NCI-H510A treated with DMSO at 0.1 percent for 48 hours (cell line): ENCODE data around the gene MTM1.

Experiments used
- DNase-seq: peaks from one replicate; lab custom pipeline; 2025; lab: John Stamatoyannopoulos, UW

Gene MTM1

DNA sequence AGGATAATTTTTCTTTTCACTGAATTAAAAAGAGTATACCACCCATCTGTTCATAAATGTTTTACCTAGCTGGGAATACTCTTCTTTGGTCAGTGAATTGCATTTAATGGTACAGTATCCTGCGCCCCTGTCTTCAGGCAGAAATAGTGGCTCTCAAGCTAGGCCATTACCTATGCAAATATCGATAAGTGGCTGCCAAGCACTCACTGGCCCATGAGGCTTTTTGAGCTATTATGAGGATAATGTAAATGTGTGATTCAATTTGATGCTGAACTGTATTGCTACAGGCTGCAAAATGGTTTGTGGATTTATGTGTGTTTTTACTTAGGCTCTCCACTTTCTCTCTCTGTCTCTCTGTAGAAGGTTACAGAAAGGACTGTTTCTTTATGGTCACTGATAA, 94.7 kb downstream of the MTM1 start:
- DNase-seq: peak; percentile 9

DNA sequence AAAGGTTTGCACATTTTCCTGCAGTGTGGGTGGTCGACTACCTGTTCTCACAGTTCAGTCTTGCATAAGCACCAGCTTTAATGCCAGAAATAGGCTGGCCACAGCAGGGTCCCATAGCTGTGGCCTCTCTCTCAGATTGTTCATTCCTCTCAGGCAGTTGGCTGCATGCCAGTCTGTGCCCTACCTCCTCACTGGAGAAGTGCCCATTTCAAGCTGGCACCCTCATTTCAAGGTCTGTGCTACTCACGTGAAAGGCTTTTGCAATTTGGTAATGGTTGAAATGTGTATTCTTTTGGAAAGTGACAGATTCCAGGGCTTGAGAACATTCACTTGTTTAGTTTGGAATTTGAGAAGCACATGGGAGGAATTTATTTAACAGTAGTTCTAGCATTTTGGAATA, 95.9 kb downstream of the MTM1 start:
- no peak for DNase-seq

DNA sequence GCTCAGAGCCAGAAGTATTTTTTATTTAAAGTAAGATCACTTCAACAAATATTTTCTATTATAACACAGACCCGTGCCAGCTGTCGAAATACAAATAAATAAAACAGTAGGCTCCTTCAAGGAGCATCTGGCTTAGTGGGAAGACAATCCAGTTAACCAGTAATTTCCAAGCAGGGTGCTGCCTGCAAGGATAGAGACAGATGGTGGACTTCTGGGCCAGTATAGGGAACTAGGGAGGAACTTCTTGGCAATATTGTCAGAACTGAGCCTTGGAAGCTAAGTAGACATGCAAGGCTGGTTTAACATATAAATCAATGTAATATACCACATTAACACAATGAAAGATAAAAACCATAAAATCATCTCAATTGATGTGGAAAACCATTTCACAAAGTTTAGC, 107.8 kb downstream of the MTM1 start:
- no peak for DNase-seq

DNA sequence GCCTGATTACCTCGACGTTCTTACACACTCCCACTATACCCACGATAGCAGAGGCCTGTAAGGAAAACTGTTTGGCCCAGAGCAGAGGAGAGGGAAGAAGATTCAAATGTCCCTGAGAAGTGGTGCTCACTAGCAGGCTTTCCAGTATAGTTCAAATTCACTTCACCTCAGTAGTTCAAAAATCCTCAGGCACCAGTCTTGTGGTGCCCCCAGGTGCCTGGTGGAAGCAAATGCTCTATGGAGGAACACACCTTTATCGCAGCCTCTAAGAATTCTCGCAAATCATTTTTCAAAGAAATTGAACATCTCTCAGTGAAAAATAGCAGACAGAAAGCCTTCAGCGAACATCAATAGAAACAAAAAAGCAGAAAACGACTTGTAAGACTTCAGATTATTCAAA, 112.6 kb downstream of the MTM1 start:
- no peak for DNase-seq

DNA sequence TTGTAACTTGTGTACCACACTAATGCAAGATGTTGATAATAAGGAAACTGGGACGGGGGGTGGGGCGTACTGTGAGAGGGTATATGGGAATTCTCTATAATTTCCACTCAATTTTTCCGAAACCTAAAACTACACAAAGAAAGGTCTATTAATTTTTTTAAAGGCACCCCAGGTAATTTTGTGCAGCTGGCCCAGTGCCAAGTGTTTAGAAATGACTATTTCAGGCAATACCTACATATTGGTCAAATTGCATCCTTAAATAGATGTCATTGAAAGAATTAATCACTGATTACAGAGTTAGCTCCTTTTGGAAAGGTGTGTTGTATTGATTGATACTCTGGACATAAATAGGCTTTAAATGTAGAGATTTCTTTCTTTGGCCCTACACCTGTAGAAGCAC, 114.7 kb downstream of the MTM1 start:
- DNase-seq: no peak

DNA sequence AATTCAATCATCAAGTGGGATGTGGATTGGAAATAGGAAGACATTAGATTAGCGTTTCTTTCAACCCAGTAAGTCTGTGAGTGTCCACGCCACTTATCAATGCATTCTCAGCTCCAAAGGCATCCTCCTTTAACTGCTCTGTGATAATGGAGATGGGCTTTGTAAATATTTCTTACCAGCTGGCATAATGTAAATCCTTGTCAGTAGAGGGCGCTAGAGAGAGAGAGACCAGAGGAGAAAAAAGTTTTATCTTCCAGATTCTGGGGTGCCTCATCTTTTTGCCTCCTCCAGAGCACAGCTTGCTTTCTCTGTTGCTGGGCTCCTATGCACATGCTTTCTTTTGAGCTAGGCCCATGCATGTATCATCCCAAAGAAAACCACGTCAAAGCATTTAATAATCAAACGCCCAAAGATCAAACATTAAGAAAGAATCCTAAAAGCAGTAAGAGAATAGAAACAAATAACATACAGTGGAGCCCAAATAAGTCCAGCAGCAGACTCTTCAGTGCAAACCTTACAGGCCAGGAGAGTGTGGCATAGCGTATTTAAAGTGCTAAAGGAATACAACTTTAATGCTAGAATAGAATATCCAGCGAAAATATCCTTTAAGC, 115.2 kb downstream of the MTM1 start:
- peak; percentile 32 for DNase-seq

DNA sequence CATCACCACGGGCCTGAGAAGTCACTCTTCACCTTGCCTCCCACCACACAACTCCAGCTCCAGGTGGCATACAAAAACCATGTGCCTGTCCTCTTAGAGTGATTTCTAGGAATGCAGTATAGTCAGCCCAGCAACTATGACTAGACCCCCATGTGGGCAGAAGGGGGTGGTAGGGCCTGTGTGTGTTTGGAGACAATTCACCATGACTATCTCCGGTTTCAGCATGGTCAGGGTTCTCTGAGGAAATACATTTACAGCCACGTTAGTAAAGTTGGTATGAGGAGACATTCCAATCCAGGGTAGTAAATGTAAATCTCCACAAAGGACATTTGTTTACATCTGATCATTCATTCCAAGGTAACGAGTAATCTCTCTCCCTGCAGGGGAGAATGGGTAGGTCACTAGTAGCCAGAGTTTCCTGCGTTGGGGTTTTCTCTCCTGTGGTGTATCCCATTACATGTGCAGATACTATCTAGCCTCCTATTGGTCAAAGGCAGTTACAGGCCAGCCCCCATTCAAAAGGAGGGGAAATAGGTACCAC, 120.6 kb downstream of the MTM1 start:
- no peak for DNase-seq

DNA sequence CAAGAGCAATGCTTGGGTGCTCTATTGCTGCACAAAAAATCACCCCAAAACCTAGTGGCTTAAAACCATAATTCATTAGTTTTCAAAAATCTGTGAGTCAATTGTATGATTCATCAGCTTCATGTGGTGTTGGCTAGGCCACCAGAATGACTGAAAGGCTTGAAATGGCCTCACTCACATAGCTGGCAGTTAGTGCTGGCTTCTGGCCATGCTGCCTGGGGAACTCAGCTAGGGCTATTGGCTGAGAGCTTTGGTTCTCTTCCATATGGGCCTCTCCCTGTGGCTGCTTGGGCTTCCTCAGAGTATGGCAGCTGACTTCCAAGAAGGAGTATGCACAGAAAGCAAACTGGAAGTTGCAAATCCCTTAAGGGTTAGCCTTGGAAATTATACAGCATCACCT, 121.7 kb downstream of the MTM1 start:
- DNase-seq: no peak

DNA sequence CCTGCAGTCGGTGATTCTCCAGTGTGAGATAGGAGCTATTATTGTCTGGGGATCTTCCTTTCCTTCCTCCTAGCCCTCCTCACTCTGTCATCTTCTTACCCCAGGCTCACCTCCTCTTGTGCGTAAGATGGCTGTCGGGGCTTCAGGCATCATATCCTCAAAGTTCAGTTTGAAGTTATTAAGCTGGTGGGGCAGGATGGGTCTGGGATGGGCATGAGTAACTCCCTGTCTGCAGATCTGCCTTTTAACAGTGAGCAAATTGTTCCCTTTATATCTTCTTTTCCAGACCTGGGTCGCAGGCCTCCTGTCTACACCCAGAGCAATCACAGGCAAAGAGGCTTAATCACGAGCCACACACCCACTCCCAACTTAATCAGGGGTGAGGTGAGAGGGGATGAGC, 123.9 kb downstream of the MTM1 start:
- no peak for DNase-seq

DNA sequence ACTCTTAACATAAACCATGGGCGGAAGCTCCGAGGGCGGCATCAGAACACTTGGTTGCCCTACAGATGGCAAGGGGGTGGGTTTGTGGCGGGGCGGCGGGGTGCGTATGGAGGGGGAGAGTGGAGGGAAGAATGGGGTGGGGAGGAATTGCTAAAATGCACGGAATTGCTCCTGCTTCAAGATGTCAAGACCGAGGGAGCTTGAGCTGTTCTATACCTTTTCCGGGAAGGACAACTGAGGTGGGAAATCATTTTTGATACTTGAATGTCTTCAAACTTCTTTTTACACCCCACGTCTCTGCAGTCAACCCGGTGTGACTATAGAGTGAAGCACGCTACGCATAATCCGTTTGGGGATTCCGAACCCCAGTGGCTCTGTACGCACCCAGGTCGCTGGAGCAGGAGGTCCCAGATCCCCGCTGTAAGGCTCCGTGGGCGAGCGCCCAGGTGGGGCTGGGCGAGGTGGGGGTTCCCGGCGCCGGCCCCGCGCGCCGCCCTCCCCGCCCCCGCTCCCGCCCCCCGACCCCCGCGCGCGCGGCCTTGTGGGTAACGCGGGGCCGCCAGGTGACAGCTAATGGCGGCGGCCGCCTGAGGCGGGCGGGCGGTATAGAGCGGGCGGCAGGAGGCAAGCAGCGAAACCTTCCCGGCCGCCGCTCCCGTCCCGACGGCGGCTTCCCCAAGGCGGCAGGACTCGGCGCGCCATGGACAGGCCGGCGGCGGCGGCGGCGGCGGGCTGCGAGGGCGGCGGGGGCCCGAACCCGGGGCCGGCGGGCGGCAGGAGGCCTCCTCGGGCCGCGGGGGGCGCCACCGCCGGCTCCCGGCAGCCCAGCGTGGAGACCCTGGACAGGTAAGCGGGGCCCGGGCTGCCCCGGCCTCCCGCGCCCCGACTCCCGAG, 124.7 kb downstream of the MTM1 start, which contains the start of gene MTMR1:
TSS of gene MTMR1 (plus strand) at position 566 of the 894 bp plus-strand sequence. CDS start at position 701, 135 bp downstream.
- peak; percentile 21 for DNase-seq

DNA sequence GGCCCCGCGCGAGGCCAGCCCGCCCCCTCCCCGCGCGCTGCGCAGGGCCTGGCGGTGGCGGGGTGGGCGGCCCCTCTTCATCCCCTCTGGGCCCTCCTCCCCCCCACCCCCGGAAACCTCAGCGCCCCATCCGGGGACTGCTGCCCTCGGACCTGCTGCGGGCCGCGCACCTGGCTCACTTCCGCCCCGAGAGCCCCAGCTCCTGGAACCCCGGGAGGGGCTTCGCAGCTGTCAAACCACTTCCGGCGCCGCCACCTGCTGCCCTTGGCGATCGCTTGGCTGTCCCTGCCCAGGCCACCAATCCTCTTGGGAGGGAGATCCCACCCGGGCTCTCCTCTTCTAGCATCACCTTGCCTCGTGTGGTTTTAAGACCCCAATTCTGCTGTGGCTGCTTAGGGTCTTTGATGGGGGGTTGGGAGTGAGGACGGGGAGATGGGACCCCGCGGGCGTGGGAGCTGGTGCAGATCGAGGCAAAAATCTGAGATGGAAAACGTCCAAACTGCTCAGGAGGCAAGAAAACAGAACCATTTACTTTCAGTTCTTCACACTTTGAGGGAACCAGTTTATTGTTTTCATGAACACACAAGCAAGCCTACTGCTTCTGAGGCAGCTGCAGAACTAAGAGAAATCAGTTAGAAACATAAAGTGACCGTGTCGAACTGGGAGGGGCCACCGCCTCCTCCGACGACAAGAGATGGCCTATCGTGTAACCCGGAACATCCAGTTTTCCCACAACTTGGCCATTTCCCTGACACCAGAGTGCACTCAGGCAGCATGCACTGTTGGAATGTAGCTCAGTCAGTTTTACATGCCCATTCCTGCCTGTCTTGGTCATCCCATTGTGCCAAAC, 125.5 kb downstream of the MTM1 start:
- peak; percentile 57 for DNase-seq

DNA sequence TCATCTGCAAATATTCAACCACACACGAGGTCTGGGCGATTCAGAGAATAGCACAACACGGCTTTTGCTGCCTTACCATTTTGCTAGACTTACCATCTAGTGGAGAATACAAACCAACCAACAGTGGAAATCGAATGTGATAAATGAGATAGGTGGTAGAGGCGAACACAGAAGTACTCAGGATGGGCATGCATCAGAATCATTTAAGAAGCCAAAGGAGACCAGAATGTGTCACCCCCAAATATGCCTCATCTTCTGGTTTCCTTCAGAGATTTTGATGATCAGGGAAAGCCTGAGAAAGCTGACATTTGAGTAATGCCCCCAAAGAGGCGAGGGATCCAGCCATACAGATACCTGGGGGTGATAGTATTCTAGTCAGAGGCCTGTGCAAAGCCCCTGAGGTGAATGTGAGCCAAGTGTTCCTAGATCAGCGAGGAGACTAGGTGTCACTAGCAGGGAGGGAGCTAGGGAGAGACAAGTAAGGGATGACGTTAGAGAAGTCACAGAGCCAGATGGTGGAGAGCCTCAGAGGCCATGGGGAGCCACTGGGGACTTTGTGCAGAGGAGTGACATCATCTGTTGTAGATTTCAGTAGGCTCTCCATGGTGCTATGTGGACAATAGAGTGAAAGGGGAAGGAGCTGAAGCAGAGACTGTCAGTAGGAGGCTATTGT, 126.5 kb downstream of the MTM1 start:
- DNase-seq: no peak

DNA sequence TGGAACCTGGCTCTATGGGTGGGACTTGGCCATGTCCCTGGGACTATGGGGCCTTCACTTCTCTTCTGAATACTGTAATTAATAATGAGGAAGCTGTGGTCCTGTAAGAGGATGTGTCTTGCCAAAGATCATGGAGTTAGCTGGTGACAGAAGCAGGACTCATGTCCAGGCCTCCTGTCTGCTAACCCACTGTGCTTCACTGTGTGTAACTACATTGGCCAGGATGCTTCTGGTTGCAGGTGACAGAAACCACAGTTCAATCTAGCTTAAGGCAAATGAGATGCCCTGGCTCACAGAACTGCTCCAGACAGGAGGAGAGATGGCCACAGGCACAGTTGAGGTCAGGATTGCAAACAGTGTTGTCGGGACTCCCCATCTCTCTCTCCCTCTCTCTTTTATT, 127.9 kb downstream of the MTM1 start:
- no peak for DNase-seq

DNA sequence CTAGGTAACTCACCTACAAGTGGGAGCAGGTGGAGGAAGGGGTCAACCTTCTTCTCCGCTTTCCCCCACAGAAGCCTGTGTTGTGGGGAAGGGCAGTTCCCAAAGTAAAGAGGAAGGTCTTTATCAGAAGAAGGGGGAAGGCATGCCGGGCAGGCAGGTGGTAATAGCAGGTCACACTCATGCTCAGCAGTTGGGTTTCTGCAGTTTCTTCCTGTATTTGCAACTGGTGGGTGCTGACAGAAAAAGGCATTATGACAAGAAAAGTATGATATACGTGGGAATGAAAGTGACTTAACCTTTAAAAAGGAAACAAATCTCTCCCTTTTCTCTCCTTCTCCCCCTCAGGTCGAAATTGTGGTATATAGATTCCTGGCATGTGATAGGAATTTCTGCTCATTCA, 128.4 kb downstream of the MTM1 start:
- DNase-seq: no peak

DNA sequence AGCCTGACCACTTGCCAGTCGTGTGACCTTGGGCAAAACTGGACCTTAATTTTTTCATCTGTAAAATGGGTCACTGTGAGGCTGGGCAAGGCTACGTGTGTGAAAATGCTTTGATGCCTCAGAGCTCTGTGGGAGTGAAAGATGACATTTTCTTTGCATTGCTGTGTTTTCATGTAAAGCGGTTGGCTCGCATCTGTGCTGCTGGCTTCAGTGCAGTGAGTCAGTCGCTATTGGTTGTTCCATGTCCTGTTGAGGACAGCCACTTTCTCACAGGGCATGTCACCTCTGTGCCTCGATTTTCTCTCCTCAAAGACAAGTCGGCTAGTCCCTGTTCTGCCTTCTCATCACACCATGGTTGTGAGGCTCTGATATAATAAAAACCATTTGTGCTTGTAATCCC, 129.2 kb downstream of the MTM1 start:
- DNase-seq: no peak

DNA sequence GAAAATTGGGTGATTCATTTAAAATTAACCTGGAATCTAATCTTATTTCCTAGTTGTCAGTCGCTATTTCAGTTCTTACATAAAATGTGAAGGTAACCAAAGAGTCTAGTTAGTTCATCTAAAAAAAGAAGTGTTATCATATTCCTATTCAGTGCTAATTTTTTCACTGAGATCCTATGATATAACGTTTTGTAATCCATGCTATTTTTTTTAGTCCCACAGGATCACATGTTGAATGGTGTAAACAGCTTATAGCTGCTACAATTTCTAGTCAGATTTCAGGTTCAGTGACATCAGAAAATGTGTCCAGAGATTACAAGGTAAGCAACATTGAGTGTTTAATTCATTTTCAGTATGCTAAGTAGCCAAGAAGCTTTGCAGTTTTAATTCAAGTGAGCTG, 130.6 kb downstream of the MTM1 start:
- no peak for DNase-seq

DNA sequence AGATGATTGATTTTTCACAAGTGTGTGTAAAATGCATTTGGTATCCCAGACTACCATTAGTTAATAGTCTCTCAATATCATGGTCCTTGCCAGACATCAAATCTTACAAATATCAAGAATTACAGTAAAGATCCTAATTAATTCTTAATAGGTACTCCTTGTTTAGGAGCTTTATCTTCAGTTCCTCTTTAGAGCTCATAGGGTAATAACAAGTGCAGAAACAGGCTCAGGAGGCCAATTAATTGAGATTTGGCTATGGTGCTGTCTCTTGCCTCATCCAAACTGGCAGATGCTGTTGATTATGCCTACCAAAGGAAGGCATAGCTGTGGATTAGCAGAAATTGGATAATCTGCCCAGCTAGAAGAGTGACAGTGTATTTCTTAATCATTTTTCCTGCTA, 131.7 kb downstream of the MTM1 start:
- DNase-seq: no peak

DNA sequence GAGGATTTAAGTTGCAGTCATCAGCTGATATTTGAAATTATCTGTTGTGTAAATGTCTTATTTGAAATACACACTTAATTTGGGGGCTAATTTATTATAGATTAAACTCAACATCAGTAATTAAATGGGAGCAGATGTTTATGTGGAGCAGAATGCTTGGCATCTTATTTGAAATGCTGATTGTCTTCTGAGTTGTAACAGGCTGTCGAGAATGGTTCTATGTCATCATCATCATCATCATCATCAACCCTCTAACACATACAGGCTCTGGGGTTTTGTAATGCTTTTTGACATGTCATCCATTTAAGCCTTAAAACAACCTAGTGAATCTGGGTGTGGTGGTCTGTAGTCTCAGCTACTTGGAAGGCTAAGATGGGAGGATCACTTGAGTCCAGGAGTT, 133.0 kb downstream of the MTM1 start:
- DNase-seq: no peak

DNA sequence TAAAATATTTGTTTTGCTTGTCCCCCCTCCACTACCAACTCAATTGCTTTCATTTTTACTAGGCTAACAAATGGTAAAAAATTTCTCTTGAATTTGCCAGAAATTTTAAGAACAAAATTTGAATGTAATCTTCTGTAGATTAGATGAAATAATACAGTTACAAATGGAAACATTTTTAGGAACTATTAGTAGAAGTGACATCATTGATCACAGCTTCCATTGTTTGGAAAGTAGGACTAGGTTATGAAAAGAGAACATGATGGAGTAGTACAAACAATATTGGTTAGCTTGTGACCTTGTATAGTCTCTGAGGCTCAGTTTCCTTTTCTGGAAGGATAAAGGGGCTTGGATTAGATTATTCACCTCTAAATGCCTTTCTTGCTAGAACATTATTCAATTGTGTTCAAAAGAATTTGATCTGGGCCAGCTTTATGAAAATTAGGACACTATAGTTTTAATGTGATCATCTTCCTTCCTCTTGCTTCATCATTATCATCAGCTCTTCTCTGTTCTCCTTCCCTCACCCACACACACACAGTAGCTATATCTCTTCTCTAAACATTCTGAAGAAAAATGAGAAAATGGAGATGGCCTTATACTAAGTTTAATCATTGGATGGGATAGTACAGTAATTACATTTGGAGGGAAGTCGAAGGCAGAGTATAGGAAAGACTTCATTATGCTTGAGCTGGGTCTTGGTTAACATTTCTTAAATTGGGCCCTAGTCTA, 134.7 kb downstream of the MTM1 start:
- no peak for DNase-seq

DNA sequence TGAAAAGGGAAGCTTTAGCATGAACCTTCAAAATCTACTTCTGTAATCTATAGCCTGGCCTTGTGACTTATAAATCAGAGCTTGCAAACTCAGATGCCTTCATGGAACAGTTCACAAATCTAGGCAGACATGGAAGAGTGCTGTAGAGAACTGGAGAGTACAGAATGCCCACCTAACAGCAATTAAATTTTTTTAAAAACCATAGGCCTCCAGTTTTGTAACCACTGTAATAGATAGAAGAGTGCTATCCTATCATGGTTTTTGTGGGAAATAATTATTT, 135.2 kb downstream of the MTM1 start:
- no peak for DNase-seq

DNA sequence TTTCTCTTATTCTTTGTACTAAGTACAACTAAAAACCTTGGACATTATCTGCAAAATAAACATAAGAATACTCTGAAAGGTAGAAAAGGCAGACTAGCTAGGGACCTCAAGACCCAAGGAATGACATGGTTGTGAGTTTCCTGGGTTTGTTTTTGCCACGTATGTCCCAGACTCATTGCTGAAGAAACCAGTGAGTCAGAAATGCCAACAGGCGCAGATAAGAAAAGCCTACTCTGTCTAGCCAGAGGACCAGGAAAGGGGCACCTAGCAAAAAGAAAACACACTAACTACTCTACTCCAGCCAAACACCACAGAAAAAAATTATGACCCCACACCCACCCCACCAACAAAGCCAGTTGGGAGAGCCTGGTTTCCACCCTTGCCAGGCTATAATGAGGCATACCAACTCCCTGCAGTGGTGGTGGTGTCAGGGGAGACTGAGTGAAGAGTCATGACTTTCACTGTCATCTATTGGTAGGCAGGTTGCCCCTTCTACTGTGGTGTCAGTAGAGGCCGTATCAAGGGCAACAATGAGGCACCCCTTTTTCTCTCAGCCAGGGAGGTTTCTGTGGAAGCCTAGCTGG, 135.7 kb downstream of the MTM1 start:
- no peak for DNase-seq
